ENCODE data around the gene BMPR1A. TPM values are rescaled to one million over a fixed set of nuclear protein-coding genes. Genes with fewer than 3 reads are reported as not detected.
"Not testable (repeated sequence)": the region's sequence is repeated elsewhere in the genome, so short reads cannot be mapped to it uniquely, and the experiment has no call there.

The BMPR1A gene
- total and polyA plus RNA-seq, 5 donors: 10.8 to 92.0 (median 62.2) TPM

DNA sequence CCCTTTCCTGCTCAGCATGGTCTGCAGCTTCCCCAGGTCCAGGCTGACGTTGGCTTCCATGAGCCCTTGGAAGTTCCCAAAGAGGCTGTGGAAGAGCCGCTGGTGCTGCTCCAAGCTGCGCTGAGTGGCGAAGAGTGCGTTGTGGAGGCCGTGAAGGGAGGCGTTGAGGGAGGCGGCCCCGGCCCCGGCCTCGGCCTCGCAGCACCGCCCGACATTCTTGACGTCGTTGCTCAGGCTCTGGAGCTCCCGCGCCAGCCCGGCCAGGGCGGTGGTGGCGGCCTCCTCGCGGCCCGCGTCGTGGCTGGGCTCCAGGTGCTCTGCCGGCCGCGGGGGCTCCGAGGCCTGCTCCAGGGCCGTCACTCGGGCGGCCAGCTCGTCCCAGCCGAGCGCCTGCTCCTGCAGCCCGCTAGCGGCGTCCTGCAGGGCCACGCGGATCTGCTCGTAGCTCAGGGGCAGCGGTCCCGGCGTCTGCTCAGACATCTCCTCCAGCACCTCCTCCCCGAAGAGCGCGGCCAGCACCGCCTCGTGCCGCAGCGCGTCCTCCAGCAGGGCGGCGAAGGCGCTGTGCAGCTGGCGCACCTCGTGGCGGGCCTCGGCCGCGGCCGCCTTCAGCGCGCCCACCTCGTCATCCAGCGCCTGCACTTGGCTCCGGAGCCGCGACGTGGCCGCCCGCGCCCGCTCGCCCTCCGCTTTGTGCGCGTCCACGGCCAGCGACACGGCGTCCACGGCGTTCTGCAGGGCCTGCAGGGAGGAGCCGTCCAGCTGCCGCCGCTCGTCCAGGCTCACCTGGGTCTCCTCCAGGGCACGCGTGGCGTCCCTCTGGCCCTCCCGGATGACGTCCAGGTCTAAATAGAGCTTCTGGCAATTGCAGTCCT lies 186.3 kb downstream of the BMPR1A start:
- no peaks in the 10 kb centered on the region for H3K4me1 ChIP-seq (ENCODE audit: control insufficient read depth, insufficient read depth, low read length)
- DNase-seq: peak; percentile 53 to 79 (median 75)
- ATAC-seq: no peak
- H3K27ac ChIP-seq (ENCODE audit: low read length): no peak overlapping the region
- no peak overlapping the region for H3K4me3 ChIP-seq (ENCODE audit: low read length)
- intact Hi-C loops (cut with DNase I): no loop called here
- no peaks in the 10 kb centered on the region for H3K27me3 ChIP-seq (ENCODE audit: control insufficient read depth, insufficient read depth)
- WGBS: 63% methylated on average over 94 of the region's 94 CpGs
- no peaks in the 10 kb centered on the region for H3K9me3 ChIP-seq (ENCODE audit: control insufficient read depth, low read length)

GRCh38 chr10:86943316-86944030 lies 187.1 kb downstream of the BMPR1A start:
- Histone ChIP-seq H3K27me3 (ENCODE audit: control insufficient read depth, insufficient read depth) (no peaks in the 10 kb centered on the region), H3K4me3 (ENCODE audit: low read length) (no peak overlapping the region), H3K9me3 (ENCODE audit: control insufficient read depth, low read length) (no peaks in the 10 kb centered on the region), H3K4me1 (ENCODE audit: control insufficient read depth, insufficient read depth, low read length) (no peaks in the 10 kb centered on the region), H3K27ac (ENCODE audit: low read length) (no peak overlapping the region)
- ATAC-seq: no peak
- DNase-seq: peak in 2 of 3 donors; percentile 50 to 53
- WGBS: 91% methylated on average over 30 of the region's 30 CpGs
- intact Hi-C loops (cut with DNase I): no loop called here

DNA sequence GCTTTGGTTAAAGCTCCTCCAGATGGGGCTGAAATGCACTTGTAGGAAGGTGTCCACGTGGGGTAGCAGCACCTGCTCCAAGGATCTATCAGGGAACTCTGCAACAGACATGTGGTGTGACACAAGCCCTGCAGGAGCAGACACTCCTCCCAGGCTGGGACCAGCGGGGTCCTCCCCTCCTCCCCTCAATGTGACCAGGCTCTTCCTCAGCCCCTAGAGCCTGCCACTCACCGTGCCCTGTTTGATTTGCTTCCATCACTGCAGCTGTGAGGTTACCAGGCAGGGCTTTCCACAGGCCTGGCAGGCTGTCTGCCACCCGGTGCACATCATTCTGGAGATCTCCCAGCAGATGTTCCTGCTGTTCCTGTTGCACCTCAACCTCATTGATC lies 187.6 kb downstream of the BMPR1A start:
- no peaks in the 10 kb centered on the region for H3K9me3 ChIP-seq (ENCODE audit: control insufficient read depth, low read length)
- H3K27ac ChIP-seq (ENCODE audit: low read length): no peak overlapping the region
- DNase-seq (no peak), ATAC-seq (no peak)
- H3K4me1 ChIP-seq (ENCODE audit: control insufficient read depth, insufficient read depth, low read length): no peaks in the 10 kb centered on the region
- no peaks in the 10 kb centered on the region for H3K27me3 ChIP-seq (ENCODE audit: control insufficient read depth, insufficient read depth)
- no peak overlapping the region for H3K4me3 ChIP-seq (ENCODE audit: low read length)
- WGBS: 87% methylated on average over 4 of the region's 4 CpGs
- intact Hi-C loops (cut with DNase I): no loop called here

- H3K9me3 ChIP-seq (ENCODE audit: control insufficient read depth, low read length): no peaks in the 10 kb centered on the region
- no peak overlapping the region for H3K27ac ChIP-seq (ENCODE audit: low read length)
- DNase-seq: no peak
- H3K4me3 ChIP-seq (ENCODE audit: low read length): no peak overlapping the region
- no peaks in the 10 kb centered on the region for H3K4me1 ChIP-seq (ENCODE audit: control insufficient read depth, insufficient read depth, low read length)
- intact Hi-C loops (cut with DNase I): no loop called here
- no peak for ATAC-seq
- H3K27me3 ChIP-seq (ENCODE audit: control insufficient read depth, insufficient read depth): no peaks in the 10 kb centered on the region
Observed at GRCh38 chr10:86944471-86944870, 188.1 kb downstream of the BMPR1A start.

- no peaks in the 10 kb centered on the region for H3K9me3 ChIP-seq (ENCODE audit: control insufficient read depth, low read length)
- H3K4me3 ChIP-seq (ENCODE audit: low read length): no peak overlapping the region
- intact Hi-C loops (cut with DNase I): no loop called here
- H3K27me3 ChIP-seq (ENCODE audit: control insufficient read depth, insufficient read depth): no peaks in the 10 kb centered on the region
- DNase-seq (peak in 1 of 3 donors; percentile 40), ATAC-seq (no peak)
- 86% methylated on average over 3 of the region's 3 CpGs for WGBS
- H3K4me1 ChIP-seq (ENCODE audit: control insufficient read depth, insufficient read depth, low read length): no peaks in the 10 kb centered on the region
- no peak overlapping the region for H3K27ac ChIP-seq (ENCODE audit: low read length)
Observed at GRCh38 chr10:86944907-86945306, 188.5 kb downstream of the BMPR1A start.

- 56% methylated on average over 18 of the region's 18 CpGs for WGBS
- Histone ChIP-seq H3K9me3 (ENCODE audit: control insufficient read depth, low read length) (no peaks in the 10 kb centered on the region), H3K4me1 (ENCODE audit: control insufficient read depth, insufficient read depth, low read length) (no peaks in the 10 kb centered on the region), H3K4me3 (ENCODE audit: low read length) (no peak overlapping the region), H3K27ac (ENCODE audit: low read length) (no peak overlapping the region), H3K27me3 (ENCODE audit: control insufficient read depth, insufficient read depth) (no peaks in the 10 kb centered on the region)
- DNase-seq (peak; percentile 60 to 85 (median 74)), ATAC-seq (peak; percentile 22 to 29)
- intact Hi-C loops (cut with DNase I): no loop called here
Observed at GRCh38 chr10:86945361-86946212, 189.2 kb downstream of the BMPR1A start.

DNA sequence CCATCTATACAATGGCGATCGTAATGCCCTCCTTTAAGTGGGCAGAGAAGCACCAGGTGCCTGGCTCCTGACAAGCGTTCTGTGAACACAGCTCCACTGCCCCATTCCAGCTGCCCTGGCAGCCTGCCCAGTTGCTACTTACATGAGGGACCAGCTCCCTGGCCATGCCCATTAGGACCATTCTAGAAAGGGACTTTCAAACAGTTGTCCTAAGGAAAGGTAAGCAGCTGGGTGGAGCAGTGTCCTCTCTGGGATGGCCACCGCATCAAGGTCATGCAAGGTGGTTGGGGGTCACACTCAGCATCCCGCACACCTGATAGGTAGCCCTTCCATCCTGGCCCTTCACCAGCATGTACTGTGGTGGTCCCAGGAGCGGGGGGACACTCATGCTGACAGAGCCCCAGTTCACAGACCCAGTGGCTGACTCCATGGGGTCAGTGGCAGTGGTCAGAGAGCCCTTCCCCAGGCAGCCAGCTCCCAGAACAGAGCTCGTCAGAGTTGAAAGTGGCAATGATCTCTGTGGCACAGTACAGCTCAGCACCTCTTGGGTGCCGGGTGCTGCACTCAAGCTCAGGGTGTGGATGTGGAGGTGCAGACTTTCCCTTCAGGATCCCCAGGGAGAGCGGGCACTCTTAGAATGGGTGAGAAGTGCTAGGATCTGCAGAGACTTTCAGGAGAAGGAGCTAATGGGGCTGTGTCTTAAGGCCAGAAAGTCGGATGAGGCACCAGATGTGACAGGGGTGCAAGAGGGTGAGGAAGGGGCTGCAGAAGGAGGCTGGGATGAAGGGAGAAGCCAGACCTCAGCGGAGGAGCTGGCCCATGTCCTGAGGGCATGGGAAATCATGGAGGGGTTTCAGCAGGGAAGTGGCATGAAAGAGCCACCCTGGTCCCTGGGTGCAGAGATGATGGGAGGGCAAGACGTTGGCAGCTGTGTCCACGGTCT lies 190.1 kb downstream of the BMPR1A start:
- 76% methylated on average over 13 of the region's 13 CpGs for WGBS
- DNase-seq (peak; percentile 67 to 87 (median 78)), ATAC-seq (peak in 1 of 2 donors; percentile 14)
- no peaks in the 10 kb centered on the region for H3K9me3 ChIP-seq (ENCODE audit: control insufficient read depth, low read length)
- intact Hi-C loops (cut with DNase I): no loop called here
- H3K4me3 ChIP-seq (ENCODE audit: low read length): no peak overlapping the region
- H3K27ac ChIP-seq (ENCODE audit: low read length): no peak overlapping the region
- no peaks in the 10 kb centered on the region for H3K27me3 ChIP-seq (ENCODE audit: control insufficient read depth, insufficient read depth)
- H3K4me1 ChIP-seq (ENCODE audit: control insufficient read depth, insufficient read depth, low read length): no peaks in the 10 kb centered on the region

GRCh38 chr10:86947806-86948205 lies 191.4 kb downstream of the BMPR1A start:
- H3K4me1 ChIP-seq (ENCODE audit: control insufficient read depth, insufficient read depth, low read length); H3K27ac ChIP-seq (ENCODE audit: low read length); H3K4me3 ChIP-seq (ENCODE audit: low read length); DNase-seq; ATAC-seq; H3K9me3 ChIP-seq (ENCODE audit: control insufficient read depth, low read length); intact Hi-C loops (cut with DNase I); H3K27me3 ChIP-seq (ENCODE audit: control insufficient read depth, insufficient read depth): not testable (repeated sequence)
- 92% methylated on average over 4 of the region's 4 CpGs for WGBS

DNA sequence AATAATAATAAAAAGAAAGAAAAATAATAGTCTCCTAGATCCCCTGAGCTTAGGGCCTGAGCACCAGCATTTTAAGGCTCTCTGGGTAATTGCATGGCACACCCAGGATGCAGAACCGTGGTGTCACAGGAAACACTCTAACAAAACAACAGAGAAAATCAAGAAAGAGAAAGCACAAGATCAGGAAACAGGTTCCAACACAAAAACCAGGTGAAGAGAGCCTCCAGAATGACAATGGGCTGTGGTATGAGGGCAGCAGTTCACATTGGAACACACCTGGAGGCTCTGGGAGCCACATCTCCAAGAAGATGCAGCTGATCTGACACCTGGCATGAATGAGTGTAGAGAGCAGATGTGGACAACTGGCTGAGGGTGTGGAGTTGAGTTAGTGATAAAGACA lies 193.9 kb downstream of the BMPR1A start:
- ATAC-seq (no peak), DNase-seq (no peak)
- Histone ChIP-seq H3K4me1 (ENCODE audit: control insufficient read depth, insufficient read depth, low read length) (peaks cover 8% of the 10 kb centered on the region), H3K27ac (ENCODE audit: low read length) (no peak overlapping the region), H3K9me3 (ENCODE audit: control insufficient read depth, low read length) (no peaks in the 10 kb centered on the region), H3K4me3 (ENCODE audit: low read length) (no peak overlapping the region), H3K27me3 (ENCODE audit: control insufficient read depth, insufficient read depth) (no peaks in the 10 kb centered on the region)
- intact Hi-C loops (cut with DNase I): no loop called here
- 48% methylated on average over 1 of the region's 1 CpG for WGBS

GRCh38 chr10:86951184-86951761 lies 194.9 kb downstream of the BMPR1A start:
- Histone ChIP-seq H3K4me1 (ENCODE audit: control insufficient read depth, insufficient read depth, low read length) (peaks cover 8% of the 10 kb centered on the region), H3K4me3 (ENCODE audit: low read length) (no peak overlapping the region), H3K9me3 (ENCODE audit: control insufficient read depth, low read length) (no peaks in the 10 kb centered on the region), H3K27me3 (ENCODE audit: control insufficient read depth, insufficient read depth) (no peaks in the 10 kb centered on the region), H3K27ac (ENCODE audit: low read length) (no peak overlapping the region)
- peak in 1 of 3 donors; percentile 11 for DNase-seq
- ATAC-seq: no peak
- intact Hi-C loops (cut with DNase I): no loop called here

Data from right cardiac atrium (tissue), 5 donors.